ENCODE measurements around the gene NINL. TPM values are rescaled to one million over a fixed set of nuclear protein-coding genes. Genes with fewer than 3 reads are reported as not detected.
"Not testable (repeated sequence)": the region's sequence is repeated elsewhere in the genome, so short reads cannot be mapped to it uniquely, and the experiment has no call there.

The NINL gene
- total and polyA plus RNA-seq, 7 donors = 2.4 to 19.9 (median 9.6) TPM

DNA sequence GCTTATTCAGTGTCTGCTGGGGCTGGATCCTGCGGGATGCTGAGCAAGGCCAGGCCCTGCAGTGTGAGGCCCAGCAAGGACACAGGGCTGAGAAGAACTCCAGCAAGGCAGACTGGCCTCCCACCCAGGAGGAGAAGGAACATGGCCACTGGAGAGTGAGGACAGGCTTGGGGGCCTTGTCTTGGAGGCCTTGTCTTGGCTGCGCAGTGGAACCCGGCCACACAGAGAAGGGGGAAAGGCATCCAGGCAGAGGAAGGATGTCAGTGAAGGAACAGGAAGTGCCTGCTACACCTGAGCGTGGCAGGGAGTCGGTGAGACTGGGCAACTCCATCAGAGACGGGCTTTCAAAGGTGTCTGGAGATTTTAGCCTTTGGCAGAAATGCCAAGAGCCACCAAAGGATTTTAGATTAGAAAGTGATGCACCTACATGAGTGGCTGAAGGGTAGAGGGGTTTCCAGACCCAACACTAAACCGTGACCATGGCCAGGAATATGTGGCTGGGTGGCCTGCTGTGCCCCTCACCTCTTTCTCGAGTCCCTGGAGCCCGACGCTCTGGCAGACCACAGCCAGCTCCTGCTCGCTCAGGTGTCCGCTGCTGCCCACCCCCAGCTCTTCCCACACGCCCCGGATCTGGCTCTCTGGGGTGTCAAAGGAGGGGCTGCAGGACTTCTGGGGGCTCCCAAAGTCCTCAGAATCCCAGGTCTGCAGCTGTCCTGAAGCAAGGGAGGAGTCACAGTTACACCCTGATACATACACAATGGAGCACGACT lies 80.8 kb downstream of the NINL start:
- no peak for DNase-seq
- Histone ChIP-seq H3K27ac (no peak overlapping the region), H3K4me3 (no peak overlapping the region), H3K4me1 (peaks cover 0 to 11% (median 8%) of the 10 kb centered on the region in 4 donors), H3K36me3 (peaks cover 5 to 64% (median 13%) of the 10 kb centered on the region in 4 donors), H3K9me3 (no peaks in the 10 kb centered on the region), H3K27me3 (no peaks in the 10 kb centered on the region)
- intact Hi-C loops (cut with DNase I) = no loop called here
- TF ChIP-seq EP300 (IDR thresholded peaks at IDR 0.05) (no peak), POLR2AphosphoS5 (IDR thresholded peaks at IDR 0.05) (no peak), CTCF (IDR thresholded peaks at IDR 0.05) (no peak), POLR2A (IDR thresholded peaks at IDR 0.05) (no peak)
- whole genome bisulfite sequencing, 2 donors = 92 to 95% methylated on average over 15 of the region's 15 CpGs

- WGBS, 2 donors = 89 to 91% methylated on average over 12 of the region's 12 CpGs
- TF ChIP-seq POLR2AphosphoS5 (IDR thresholded peaks at IDR 0.05) (no peak), EP300 (IDR thresholded peaks at IDR 0.05) (no peak), CTCF (IDR thresholded peaks at IDR 0.05) (no peak), POLR2A (IDR thresholded peaks at IDR 0.05) (no peak)
- no peak for DNase-seq
- Histone ChIP-seq H3K27ac (no peak overlapping the region), H3K4me1 (peaks cover 0 to 11% (median 8%) of the 10 kb centered on the region in 4 donors), H3K36me3 (peaks cover 0 to 63% (median 10%) of the 10 kb centered on the region in 4 donors), H3K9me3 (no peaks in the 10 kb centered on the region), H3K4me3 (no peak overlapping the region), H3K27me3 (no peaks in the 10 kb centered on the region)
- intact Hi-C loops (cut with DNase I) = no loop called here
Observed at GRCh38 chr20:25503936-25504335, 81.4 kb downstream of the NINL start.

DNA sequence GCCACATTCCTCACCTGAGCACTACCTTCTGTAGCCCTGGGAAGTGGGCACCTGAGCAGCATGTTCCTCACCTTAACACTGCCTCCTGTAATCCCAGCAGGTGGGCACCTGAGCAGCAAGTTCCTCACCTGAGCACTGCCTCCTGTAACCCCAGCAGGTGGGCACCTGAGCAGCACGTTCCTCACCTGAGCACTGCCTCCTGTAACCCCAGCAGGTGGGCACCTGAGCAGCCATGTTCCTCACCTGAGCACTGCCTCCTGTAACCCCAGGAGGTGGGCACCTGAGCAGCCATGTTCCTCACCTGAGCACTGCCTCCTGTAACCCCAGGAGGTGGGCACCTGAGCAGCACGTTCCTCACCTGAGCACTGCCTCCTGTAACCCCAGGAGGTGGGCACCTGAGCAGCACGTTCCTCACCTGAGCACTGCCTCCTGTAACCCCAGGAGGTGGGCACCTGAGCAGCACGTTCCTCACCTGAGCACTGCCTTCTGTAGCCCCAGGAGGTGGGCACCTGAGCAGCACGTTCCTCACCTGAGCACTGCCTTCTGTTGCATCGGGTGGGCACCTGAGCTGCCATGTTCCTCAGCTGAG lies 82.2 kb downstream of the NINL start:
- H3K4me3 ChIP-seq; H3K27ac ChIP-seq; H3K4me1 ChIP-seq; intact Hi-C loops (cut with DNase I); DNase-seq; H3K27me3 ChIP-seq; H3K9me3 ChIP-seq: not testable (repeated sequence)
- 90 to 95% methylated on average over 6 of the region's 6 CpGs for WGBS, 2 donors
- peaks cover 0 to 63% (median 10%) of the 10 kb centered on the region in 4 donors for H3K36me3 ChIP-seq

- intact Hi-C loops (cut with DNase I) = no loop called here
- Histone ChIP-seq H3K9me3 (no peaks in the 10 kb centered on the region), H3K4me1 (no peaks in the 10 kb centered on the region), H3K4me3 (no peak overlapping the region), H3K27me3 (no peaks in the 10 kb centered on the region), H3K36me3 (peaks cover 0 to 69% (median 10%) of the 10 kb centered on the region in 4 donors), H3K27ac (no peak overlapping the region)
- 93 to 94% methylated on average over 13 of the region's 13 CpGs for WGBS, 2 donors
- no peak for TF ChIP-seq CTCF (IDR thresholded peaks at IDR 0.05)
- no peak for TF ChIP-seq POLR2A (IDR thresholded peaks at IDR 0.05)
- no peak for TF ChIP-seq EP300 (IDR thresholded peaks at IDR 0.05)
- no peak for TF ChIP-seq POLR2AphosphoS5 (IDR thresholded peaks at IDR 0.05)
- no peak for DNase-seq
Observed at GRCh38 chr20:25500880-25501351, 84.4 kb downstream of the NINL start.

DNA sequence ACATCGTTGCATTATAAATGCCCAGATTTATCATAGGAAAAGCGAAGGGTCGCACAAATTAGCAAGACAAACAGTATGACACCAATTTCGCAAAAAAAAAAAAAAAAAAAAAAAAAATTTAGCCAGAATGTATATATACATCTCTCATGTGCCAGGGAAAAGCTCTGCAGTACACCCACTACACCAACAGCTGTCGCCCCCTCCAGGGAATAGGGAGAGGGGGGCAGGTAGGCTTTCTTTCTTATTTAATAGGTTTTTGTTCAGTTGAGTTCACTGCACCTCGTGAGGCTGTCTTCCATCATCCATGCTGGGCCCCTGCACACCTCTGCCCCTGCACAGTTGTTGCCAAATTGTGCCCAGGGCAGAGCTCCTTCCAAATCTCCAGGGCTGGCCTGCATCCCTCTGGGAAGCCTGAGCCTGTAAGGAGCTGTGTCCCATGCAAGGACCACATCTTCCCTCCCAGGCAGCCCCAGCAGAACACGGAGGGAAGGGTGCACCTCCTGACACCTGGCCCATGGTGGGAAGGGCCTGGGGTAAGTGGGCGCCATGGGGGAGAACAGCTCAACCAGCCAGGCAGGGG lies 85.4 kb downstream of the NINL start:
- WGBS, 2 donors = 92 to 94% methylated on average over 8 of the region's 8 CpGs
- DNase-seq = no peak

More for the DNA sequence above, 85.4 kb downstream of the NINL start:
- H3K4me3 ChIP-seq = no peak overlapping the region
- no peaks in the 10 kb centered on the region for H3K4me1 ChIP-seq
- TF ChIP-seq CTCF (IDR thresholded peaks at IDR 0.05) = no peak
- no peak for TF ChIP-seq POLR2AphosphoS5 (IDR thresholded peaks at IDR 0.05)
- no peak for TF ChIP-seq POLR2A (IDR thresholded peaks at IDR 0.05)
- TF ChIP-seq EP300 (IDR thresholded peaks at IDR 0.05) = no peak
- H3K27ac ChIP-seq = no peak overlapping the region
- peaks cover 0 to 66% (median 10%) of the 10 kb centered on the region in 4 donors for H3K36me3 ChIP-seq
- intact Hi-C loops (cut with DNase I) = no loop called here
- H3K9me3 ChIP-seq = no peaks in the 10 kb centered on the region
- H3K27me3 ChIP-seq = no peaks in the 10 kb centered on the region
